Lower leg skin (tissue), 4 donors: ENCODE measurements around the gene F12. TPM values are rescaled to one million over a fixed set of nuclear protein-coding genes. Genes with fewer than 3 reads are reported as not detected.

Source experiments
- DNase-seq, 2 donors: peaks; one replicate each; pipeline ENCODE4 v3.0.0-alpha.2; 2019; ENCODE audit warnings: low spot score in 2 of 2
- H3K4me3 ChIP-seq: fragments of 200-600 bp; sonication (generic); 2 replicates; pipeline ENCODE4 v1.5.1; 2017; ENCODE audit warnings: mild to moderate bottlenecking, low read depth; ENCODE audit not compliant: poor library complexity, severe bottlenecking
- CTCF ChIP-seq, 3 donors: fragments of 450-650 bp; IDR thresholded peaks; one replicate each; pipeline ENCODE4 v1.5.1; 2016; ENCODE audit warnings: antibody characterized with exemption in 3 of 3, mild to moderate bottlenecking in 3 of 3, moderate library complexity in 2 of 3
- POLR2A ChIP-seq, 2 donors: fragments of 450-650 bp; IDR thresholded peaks; one replicate each; pipeline ENCODE4 v1.6.1; 2016 to 2017; ENCODE audit warnings: antibody characterized with exemption in 2 of 2, mild to moderate bottlenecking in 1 of 2, moderate library complexity in 1 of 2
- WGBS, 2 donors: methylation state at CpG; one replicate each; pipeline ENCODE4 v1.1.5; 2018; 5-methylcytosine and 5-hydroxymethylcytosine counted together
- intact Hi-C: fragments of 100-400 bp; cut with DNase I; formaldehyde crosslinking; loops from one replicate; pipeline ENCODE4 v1.15.0; 2023; ENCODE audit warnings: low total_unique reads
- total RNA-seq, 4 donors: library from RNA; depleted of rRNA; stranded (reverse); fragments of >200 nt; gene quantifications; one replicate each; pipeline ENCODE4 v1.1.0, GENCODE V29; 2016

Gene F12
- total RNA-seq, 4 donors from 2014 or later = 1.9 to 14.5 (median 10.1) TPM

- 56 to 65% methylated on average over 10 of the region's 10 CpGs for whole genome bisulfite sequencing, 2 donors
- H3K4me3 ChIP-seq = no peak overlapping the region
- no peak for DNase-seq
- TF ChIP-seq CTCF (IDR thresholded peaks at IDR 0.05) = no peak
- no peak for TF ChIP-seq POLR2A (IDR thresholded peaks at IDR 0.05)
- intact Hi-C loops = no loop called here
These were observed 20.8 kb downstream of the F12 start for GRCh38 chr5:177388521-177389052.

- WGBS, 2 donors = 89 to 90% methylated on average over 14 of the region's 14 CpGs
- no peak for TF ChIP-seq POLR2A (IDR thresholded peaks at IDR 0.05)
- TF ChIP-seq CTCF (IDR thresholded peaks at IDR 0.05) = no peak
- intact Hi-C loops = no loop called here
These were observed 22.0 kb downstream of the F12 start for GRCh38 chr5:177387405-177387804.

GRCh38 chr5:177386542-177386941, 22.8 kb downstream of the F12 start:
- intact Hi-C loops = no loop called here
- no peak for DNase-seq

More at GRCh38 chr5:177387405-177387804, 22.0 kb downstream of the F12 start:
- no peak for DNase-seq
- no peak overlapping the region for H3K4me3 ChIP-seq

GRCh38 chr5:177385720-177386119, 23.6 kb downstream of the F12 start:
- intact Hi-C loops = no loop called here

More at GRCh38 chr5:177386542-177386941, 22.8 kb downstream of the F12 start:
- no peak overlapping the region for H3K4me3 ChIP-seq
- no peak for TF ChIP-seq CTCF (IDR thresholded peaks at IDR 0.05)
- no peak for TF ChIP-seq POLR2A (IDR thresholded peaks at IDR 0.05)
- 64 to 77% methylated on average over 7 to 8 of the region's 8 CpGs for WGBS, 2 donors

GRCh38 chr5:177384134-177384533, 25.2 kb downstream of the F12 start, which contains the start of gene SLC34A1:
Gene SLC34A1 (plus strand): TSS chr5:177384434. CDS start chr5:177385742, 1,308 bp downstream.
- no peak for DNase-seq
- WGBS, 2 donors = 77 to 95% methylated on average over 4 of the region's 4 CpGs
- TF ChIP-seq POLR2A (IDR thresholded peaks at IDR 0.05) = no peak
- intact Hi-C loops = no loop called here
- H3K4me3 ChIP-seq = no peak within 1 kb of the TSS

More at GRCh38 chr5:177385720-177386119, 23.6 kb downstream of the F12 start:
- H3K4me3 ChIP-seq = no peak overlapping the region
- DNase-seq = no peak
- TF ChIP-seq POLR2A (IDR thresholded peaks at IDR 0.05) = no peak
- TF ChIP-seq CTCF (IDR thresholded peaks at IDR 0.05) = no peak
- WGBS, 2 donors = 74 to 79% methylated on average over 7 to 11 of the region's 11 CpGs

- TF ChIP-seq CTCF (IDR thresholded peaks at IDR 0.05) = no peak
- TF ChIP-seq POLR2A (IDR thresholded peaks at IDR 0.05) = no peak
- WGBS, 2 donors = 78 to 80% methylated on average over 9 of the region's 9 CpGs
- intact Hi-C loops = no loop called here
- no peak for DNase-seq
- no peak overlapping the region for H3K4me3 ChIP-seq
These were observed 26.2 kb downstream of the F12 start for GRCh38 chr5:177383181-177383580.
